Measurements from ENCODE around the gene SLC49A4. TPM values are rescaled to one million over a fixed set of nuclear protein-coding genes. Genes with fewer than 3 reads are reported as not detected.
A peak's percentile ranks its signal among the peaks of the same experiment; 100 is the strongest.

Gene SLC49A4
- total RNA-seq, 3 donors from 2014 or later (not counting 1 experiment from before 2014, with no cell fraction given): 5.6 to 8.0 (median 7.5) TPM

GRCh38 chr3:122892118-122892960 is 97.5 kb downstream of the SLC49A4 start:
- Mint-ChIP-seq H3K9me3 (no peaks in the 10 kb centered on the region), H3K27ac (no peak overlapping the region), H3K36me3 (no peaks in the 10 kb centered on the region), H3K4me1 (peaks cover 5 to 10% of the 10 kb centered on the region in 2 donors), H3K27me3 (ENCODE audit: low read depth in 2 of 2) (peaks cover 2 to 6% of the 10 kb centered on the region in 2 donors), H3K4me3 (no peak overlapping the region)
- H3K9me3 ChIP-seq (ENCODE audit: control insufficient read depth, insufficient read depth, low read length): no peaks in the 10 kb centered on the region
- 96% methylated on average over 20 of the region's 21 CpGs for WGBS (ENCODE audit: insufficient coverage)
- no peaks in the 10 kb centered on the region for H3K36me3 ChIP-seq (ENCODE audit: control insufficient read depth, insufficient read depth, low read length)
- DNase-seq (no peak), ATAC-seq (no peak)
- no peak overlapping the region for H3K27ac ChIP-seq (ENCODE audit: low read length)
- H3K4me3 ChIP-seq (ENCODE audit: low read length): no peak overlapping the region
- TF ChIP-seq CTCF (IDR thresholded peaks at IDR 0.05): no peak
- intact Hi-C loops (cut with micrococcal nuclease): no loop called here
- no peaks in the 10 kb centered on the region for H3K4me1 ChIP-seq (ENCODE audit: control insufficient read depth, insufficient read depth, low read length)
- H3K27me3 ChIP-seq (ENCODE audit: control insufficient read depth, insufficient read depth, low read length): no peaks in the 10 kb centered on the region

GRCh38 chr3:122893282-122893681 is 98.4 kb downstream of the SLC49A4 start:
- no peaks in the 10 kb centered on the region for H3K27me3 ChIP-seq (ENCODE audit: control insufficient read depth, insufficient read depth, low read length)
- H3K36me3 Mint-ChIP-seq: no peaks in the 10 kb centered on the region
- ATAC-seq (peak in 1 of 3 donors; percentile 26), DNase-seq (no peak)
- H3K9me3 ChIP-seq (ENCODE audit: control insufficient read depth, insufficient read depth, low read length): no peaks in the 10 kb centered on the region
- H3K27ac Mint-ChIP-seq: no peak overlapping the region
- H3K4me3 Mint-ChIP-seq: no peak overlapping the region
- WGBS (ENCODE audit: insufficient coverage): 60% methylated on average over 7 of the region's 8 CpGs
- H3K36me3 ChIP-seq (ENCODE audit: control insufficient read depth, insufficient read depth, low read length): no peaks in the 10 kb centered on the region
- H3K4me3 ChIP-seq (ENCODE audit: low read length): no peak overlapping the region
- no peak for TF ChIP-seq CTCF (IDR thresholded peaks at IDR 0.05)
- H3K27me3 Mint-ChIP-seq (ENCODE audit: low read depth in 2 of 2): peaks cover 2 to 9% of the 10 kb centered on the region in 2 donors
- peaks cover 5 to 10% of the 10 kb centered on the region in 2 donors for H3K4me1 Mint-ChIP-seq
- H3K4me1 ChIP-seq (ENCODE audit: control insufficient read depth, insufficient read depth, low read length): no peaks in the 10 kb centered on the region
- H3K9me3 Mint-ChIP-seq: no peaks in the 10 kb centered on the region
- H3K27ac ChIP-seq (ENCODE audit: low read length): no peak overlapping the region
- intact Hi-C loops (cut with micrococcal nuclease): no loop called here

- TF ChIP-seq CTCF (IDR thresholded peaks at IDR 0.05): no peak
- no peaks in the 10 kb centered on the region for H3K36me3 Mint-ChIP-seq
- no peak overlapping the region for H3K27ac ChIP-seq (ENCODE audit: low read length)
- H3K27me3 Mint-ChIP-seq (ENCODE audit: low read depth in 2 of 2): peaks cover 5 to 16% of the 10 kb centered on the region in 2 donors
- intact Hi-C loops (cut with micrococcal nuclease): no loop called here
- no peaks in the 10 kb centered on the region for H3K36me3 ChIP-seq (ENCODE audit: control insufficient read depth, insufficient read depth, low read length)
- H3K4me3 ChIP-seq (ENCODE audit: low read length): no peak overlapping the region
- H3K27me3 ChIP-seq (ENCODE audit: control insufficient read depth, insufficient read depth, low read length): no peaks in the 10 kb centered on the region
- no peaks in the 10 kb centered on the region for H3K9me3 Mint-ChIP-seq
- H3K27ac Mint-ChIP-seq: no peak overlapping the region
- 88% methylated on average over 16 of the region's 17 CpGs for WGBS (ENCODE audit: insufficient coverage)
- no peak overlapping the region for H3K4me3 Mint-ChIP-seq
- no peaks in the 10 kb centered on the region for H3K4me1 ChIP-seq (ENCODE audit: control insufficient read depth, insufficient read depth, low read length)
- no peaks in the 10 kb centered on the region for H3K9me3 ChIP-seq (ENCODE audit: control insufficient read depth, insufficient read depth, low read length)
- ATAC-seq (no peak), DNase-seq (no peak)
- H3K4me1 Mint-ChIP-seq: peaks cover 5 to 10% of the 10 kb centered on the region in 2 donors
Observed at GRCh38 chr3:122893754-122894668, 99.1 kb downstream of the SLC49A4 start.

All from natural killer cell (primary cell).